Endothelial cell of hepatic sinusoid (primary cell): ENCODE measurements around the gene KCNQ1.

Experiments
- in situ Hi-C: cut with HindIII; loops from 2 replicates; pipeline ENCODE4 v1.10.0; 2017; ENCODE audit warnings: low sequenced_read_pairs

The KCNQ1 gene

DNA sequence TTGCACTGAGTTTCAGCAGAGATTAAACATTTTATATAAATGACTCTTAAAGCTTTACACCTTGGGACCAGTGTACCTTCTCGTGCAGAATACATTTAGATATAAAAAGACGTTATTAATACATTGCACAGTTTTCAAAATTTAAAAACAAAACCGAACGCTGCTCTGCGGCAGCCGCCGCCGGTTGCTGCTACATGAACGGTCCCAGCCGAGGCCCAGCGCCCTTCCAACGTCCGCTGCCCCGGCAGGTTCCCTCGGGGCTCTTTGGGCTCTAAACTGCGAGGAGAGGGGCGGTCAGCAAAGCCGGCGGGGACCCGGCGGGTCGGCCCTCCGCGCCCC lies 438.8 kb downstream of the KCNQ1 start:
- in situ Hi-C loops, result no loop called here

DNA sequence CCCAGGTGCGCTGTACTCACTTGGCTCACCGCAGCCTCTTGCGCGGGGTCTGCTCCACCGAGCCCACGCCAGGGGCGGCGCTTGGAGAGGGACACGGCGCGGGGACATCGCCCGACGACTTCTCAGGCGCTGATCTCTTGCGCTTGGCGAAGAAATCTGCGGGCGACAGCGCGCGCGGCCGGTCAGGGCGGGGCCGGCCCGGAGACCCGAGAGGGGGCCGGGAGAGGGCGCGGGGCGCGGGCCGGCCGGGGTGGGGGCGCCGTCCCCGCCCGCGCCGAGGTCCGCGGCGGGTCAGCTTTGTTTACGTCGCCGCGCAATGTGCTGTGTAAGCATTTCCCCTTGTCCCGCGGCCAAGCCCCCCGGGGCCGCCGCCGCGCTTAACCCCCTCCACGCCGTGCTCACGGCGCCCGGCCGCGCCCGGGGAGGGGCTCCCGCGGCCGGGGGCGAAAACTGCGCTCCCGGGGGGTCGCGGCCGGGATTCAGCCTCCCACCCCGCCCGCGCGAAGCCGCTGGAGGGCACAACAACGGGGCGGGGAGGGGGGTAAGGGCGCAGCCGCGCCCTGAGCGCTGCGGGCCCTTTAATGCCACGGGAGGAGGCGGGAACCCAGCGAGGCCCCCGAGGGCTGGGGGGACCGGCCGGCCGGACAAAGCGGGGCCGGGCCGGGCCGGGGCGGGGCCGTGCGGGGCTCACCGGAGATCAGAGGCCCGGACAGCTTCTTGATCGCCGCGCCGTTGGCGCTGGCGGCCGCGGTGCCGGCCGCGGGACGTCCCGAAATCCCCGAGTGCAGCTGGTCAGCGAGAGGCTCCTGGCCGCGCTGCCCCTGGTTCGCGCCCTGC lies 439.4 kb downstream of the KCNQ1 start:
- in situ Hi-C loops, result no loop called here

DNA sequence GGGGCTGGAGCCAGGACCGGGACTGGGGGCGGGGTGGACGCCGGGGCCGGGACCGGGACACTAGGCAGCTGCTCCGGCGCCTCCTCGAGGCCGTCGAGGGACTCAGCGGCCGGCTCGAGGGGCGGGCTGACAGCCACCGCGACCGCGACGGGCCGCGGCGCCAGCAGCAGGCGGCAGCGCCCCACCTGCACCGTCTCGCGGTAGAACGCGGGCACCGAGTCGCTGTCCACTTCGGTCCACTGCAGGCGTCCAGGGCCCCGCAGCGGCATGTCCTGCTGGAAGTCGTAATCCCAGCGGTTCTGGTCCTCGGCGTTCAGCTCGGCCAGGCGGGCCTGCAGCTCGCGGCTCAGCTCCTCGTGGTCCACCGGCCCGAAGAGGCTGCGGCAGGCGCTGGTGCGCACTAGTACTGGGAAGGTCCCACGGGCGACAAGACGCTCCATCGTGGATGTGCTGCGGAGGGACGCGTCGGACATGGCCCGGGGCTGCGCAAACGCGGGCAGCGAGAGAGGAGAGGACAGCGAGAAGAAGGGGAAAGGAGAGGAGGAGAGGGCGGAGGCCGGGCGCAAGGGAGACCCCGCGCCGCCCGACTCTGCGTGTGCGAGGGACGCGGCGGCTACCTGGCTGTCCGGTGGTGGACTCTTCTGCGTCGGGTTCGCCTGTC lies 440.3 kb downstream of the KCNQ1 start:
- in situ Hi-C loops, result no loop called here

DNA sequence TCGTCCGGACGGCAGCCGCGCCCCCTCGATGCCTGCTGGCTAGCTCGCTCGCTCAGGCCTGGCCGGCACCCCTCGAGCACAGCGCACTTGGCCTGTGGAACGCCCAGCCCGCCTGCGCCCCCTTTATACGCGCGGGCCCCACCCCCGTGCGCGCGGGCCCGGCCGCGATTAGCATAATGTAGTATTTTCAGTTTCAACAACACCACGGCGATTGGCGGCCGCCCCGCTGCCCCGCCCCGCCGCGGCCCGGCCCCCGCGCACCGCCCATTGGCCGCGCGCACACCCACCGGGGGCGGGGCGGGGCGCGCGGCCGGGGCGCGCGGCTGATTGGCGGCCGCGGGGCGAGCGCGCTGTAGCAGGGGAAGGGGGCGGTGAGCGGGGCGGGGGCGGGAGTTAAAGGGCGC lies 440.9 kb downstream of the KCNQ1 start, which contains the start of gene CDKN1C:
TSS of gene CDKN1C (minus strand) at position 98 of the 404 bp plus-strand sequence. CDS start 319 bp downstream, outside the sequence.
- in situ Hi-C loops, result no loop called here

DNA sequence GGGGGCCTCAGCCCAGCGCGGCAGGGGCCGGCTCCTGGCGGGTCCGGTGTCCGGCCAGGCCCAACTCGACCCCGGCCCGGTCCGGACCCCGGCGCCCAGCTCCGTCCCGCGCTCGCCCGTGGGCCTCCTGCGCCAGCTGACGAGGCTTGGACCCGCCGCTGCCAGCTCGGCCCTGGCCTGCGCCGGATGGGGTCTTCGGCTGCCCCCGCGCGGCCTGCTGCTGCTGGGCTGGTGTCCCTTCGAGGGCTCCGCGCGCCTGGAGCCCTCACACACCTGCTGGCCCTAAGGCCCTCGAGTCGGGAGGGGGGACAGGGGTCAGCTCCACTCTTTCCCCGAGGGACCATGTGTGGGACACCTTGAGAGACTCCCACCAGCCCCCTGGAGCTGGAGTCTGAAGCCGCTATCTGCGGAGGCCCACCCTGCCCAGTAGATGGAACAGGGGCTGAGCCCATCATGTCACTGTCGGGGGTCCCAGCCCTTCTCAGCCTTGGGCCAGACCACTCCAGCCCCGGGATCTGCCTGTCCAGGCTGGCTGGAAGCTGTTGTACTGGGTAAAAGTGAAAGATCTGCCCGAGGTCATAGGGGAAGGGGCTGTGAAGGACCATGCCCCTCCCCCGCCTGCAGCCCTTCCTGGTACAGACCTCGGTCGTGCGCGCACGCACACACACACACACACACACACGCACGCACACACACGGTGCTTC lies 441.5 kb downstream of the KCNQ1 start:
- in situ Hi-C loops, result no loop called here

DNA sequence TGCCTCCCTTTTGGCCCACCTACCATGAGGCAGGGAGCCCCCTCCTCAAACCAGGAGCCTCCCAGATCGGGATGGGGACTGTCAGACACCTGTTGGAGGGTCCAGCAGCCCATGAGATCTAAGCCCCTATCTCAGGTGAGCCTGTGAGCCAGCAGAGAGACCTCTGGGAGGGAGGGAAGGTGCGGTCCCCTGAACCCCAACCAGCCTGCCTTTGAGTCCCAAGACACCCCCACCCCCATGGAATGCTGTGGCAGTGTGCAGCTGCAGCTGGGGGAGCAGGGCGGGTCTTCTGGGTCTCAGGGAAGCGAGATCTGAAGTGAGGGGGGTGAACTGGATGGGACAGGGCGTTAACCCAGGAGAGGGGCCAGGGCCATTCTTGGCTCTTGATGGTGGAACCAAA lies 442.1 kb downstream of the KCNQ1 start:
- in situ Hi-C loops, result no loop called here

DNA sequence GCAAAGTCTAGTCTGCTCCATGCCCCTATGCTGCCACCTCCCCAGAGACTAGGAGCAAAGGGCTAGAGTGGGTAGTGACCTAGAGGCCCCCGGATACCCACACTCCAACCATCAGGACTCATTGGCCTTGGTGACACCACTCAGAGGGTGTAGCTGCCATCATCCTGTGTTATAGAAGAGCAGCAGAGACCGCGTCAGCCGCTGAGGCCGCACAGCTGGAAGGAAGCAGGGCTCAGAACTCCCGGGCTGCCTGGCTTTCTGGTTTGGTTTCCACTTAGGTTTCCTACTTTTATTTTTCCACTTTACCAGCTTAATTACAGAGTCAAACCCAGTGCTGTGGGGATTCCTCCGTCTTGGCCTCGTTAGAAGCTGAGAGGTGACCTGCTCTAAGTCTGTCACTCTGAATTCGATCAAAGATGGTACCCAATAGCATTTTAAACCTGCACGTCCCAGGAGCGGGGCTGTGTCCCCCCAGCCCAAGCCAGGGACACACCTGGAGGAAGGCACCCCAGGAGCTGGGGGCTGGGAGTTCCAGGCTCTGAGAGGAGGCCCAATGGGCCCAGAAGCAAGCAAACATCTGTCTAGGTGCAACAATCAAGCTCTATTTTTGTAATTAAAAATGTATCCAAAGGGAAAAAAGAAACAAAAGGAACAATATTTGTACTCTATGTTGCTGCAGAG lies 442.8 kb downstream of the KCNQ1 start:
- in situ Hi-C loops, result no loop called here

DNA sequence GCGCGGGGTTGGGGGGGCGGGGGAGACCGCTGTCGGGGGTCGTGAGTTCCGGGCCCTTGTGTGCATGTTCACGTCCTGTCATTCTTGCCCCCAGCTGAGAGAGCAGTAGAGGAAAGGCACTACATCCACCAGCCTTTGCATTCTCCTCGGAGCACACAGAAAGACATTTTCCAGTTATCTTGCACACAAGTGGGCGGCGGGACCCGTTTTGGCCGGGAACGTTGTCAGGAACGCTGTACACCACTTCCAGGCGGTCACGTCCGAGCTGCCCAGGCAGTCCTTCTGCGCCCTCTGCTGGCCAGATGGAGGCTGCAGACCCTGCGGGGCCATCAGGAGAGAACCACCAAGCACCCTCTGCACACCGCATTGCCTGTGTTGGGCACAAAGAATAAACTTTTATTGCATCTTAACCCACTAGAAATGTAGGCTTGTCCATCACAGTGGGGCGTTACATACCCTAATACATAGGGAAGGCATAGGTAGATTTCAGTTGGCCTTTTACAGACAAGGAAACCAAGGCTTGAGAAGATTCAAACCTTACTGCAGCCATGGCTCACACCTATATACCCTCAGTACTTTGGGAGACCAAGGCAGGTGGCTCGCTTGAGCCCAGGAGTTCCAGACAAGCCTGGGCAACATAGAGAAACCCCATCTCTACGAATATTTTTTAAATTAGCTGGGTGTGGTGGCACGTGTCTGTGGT lies 443.6 kb downstream of the KCNQ1 start:
- in situ Hi-C loops, result no loop called here

DNA sequence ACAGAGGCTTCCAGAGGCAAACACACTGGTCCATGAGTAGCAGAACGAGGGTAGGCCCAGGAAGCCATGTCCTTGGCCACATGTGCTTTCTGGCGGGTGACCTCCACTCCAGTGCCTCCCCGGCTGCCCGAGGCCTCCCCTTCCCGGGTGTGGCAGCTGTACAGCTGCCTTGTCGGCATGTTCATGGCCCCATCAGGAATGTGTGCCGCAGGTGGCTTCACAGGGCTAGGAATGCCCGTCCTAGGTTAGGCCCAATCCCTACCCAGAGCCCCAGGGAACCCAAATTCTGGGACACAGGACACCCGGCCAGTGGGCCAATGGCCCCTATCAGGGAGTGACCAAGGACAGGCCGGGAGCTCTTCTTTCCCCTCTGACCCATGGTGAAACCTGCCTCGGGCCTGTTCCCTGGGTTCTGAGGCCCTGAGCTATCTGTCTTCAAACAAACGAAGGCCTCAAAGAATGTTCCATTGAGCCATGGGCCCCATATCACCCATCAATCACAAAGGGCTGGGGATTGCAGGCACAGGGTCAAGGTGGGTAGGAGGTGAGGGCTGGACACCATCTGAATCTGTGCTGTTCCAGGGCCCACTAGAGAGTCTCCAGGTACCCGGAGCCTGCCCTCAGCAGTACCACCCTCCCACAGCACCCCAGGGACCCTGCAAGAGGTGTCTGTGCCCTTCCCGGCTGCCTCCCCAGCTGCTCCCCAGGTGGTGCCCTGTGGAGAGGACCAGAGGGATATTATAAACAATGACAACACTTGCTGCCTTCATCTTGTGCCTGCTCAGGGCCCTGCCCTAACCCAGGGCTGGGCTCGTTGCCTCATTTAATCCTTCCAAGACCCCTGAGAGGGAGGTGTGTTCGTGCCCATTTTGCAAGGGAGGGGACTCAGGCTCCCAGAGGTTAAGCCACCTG lies 444.8 kb downstream of the KCNQ1 start:
- in situ Hi-C loops, result loop anchor here (5.0 kb wide), 1 partner anchor 53 kb away; no protein-coding TSS in a partner anchor

DNA sequence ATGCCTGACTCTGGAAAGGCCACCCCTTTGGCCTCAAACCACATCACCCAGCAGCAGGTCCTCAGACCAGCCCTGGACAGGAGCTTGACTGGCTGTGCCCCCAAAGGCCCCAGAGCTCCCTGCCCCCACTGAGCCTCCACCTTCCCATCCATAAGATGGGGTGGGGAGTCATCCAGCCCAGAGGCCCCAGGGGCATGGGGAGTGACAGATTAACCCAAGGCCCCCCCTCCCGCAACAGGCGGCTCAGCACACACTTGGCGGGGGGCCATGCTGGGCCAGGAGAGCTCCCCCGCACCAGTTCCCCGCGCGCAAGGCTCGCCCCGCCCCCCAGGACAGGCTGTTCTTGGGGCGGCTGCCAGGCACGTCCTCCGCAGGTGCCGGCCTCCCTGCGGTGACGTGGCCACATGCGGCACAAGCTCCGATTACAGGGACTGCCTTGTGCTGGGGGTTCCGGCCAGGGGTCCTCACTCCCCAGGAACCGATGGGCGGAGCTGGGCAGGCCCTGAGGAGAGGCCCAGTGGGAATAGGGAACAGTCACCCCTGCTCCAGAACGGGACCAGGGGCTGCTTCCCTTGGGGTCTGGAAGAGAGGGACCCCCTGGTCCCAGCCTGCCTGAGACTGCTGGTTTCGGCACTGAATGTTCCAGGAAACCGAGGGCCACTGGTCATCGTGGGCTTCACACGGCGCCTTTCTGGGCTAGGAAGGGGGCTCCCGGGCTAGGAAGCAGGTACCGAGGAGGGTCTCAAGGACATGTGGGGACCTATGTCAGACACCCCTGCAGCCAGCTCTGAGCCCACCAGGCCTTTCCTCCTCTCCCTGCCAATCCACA lies 445.9 kb downstream of the KCNQ1 start:
- in situ Hi-C loops, result loop anchor here (5.0 kb wide), 1 partner anchor 52 kb away; no protein-coding TSS in a partner anchor

DNA sequence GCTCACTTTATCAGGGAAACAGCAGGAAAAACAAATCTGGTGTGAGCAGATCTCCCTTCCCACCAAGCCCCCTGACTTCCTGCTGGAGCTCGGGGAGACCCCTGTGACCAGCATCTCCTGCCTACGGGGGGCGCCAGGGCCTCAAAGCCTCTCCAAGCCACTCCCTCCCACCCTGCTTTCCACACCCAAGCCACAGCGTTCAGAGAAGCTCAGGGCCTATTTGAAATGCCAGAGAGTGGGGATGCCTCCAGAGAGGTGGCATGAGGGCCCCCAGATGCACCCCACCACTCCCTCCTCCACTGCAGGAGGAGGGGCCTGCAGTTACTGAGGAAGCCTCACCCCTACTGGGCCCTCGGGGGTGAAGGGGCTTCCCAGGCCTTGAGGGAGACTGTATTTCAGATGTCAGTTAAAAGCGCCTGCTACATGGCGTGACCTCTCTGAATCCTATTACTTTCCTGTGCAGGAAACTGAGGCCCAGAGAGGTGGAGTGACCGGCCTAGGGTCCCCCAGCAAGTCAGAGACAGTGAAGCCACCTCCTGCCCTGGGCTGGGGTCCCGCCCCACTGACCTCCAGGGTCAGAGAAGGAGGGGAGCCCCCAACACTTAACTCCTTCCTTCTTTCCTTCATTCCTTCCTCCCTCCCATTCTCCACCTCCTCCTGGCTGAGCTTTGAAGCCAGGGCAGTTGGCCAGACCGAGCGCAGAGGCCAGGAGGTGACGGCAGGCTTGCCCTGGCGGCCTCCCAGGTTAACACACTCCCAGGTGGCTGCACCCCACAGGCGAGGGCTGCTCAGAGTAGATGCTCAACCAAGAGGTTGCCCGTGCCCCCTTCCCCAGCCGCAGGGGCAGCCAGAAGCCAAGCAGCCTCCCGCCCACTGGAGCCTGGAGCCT lies 446.8 kb downstream of the KCNQ1 start:
- in situ Hi-C loops, result loop anchor here (5.0 kb wide), 1 partner anchor 51 kb away; no protein-coding TSS in a partner anchor

DNA sequence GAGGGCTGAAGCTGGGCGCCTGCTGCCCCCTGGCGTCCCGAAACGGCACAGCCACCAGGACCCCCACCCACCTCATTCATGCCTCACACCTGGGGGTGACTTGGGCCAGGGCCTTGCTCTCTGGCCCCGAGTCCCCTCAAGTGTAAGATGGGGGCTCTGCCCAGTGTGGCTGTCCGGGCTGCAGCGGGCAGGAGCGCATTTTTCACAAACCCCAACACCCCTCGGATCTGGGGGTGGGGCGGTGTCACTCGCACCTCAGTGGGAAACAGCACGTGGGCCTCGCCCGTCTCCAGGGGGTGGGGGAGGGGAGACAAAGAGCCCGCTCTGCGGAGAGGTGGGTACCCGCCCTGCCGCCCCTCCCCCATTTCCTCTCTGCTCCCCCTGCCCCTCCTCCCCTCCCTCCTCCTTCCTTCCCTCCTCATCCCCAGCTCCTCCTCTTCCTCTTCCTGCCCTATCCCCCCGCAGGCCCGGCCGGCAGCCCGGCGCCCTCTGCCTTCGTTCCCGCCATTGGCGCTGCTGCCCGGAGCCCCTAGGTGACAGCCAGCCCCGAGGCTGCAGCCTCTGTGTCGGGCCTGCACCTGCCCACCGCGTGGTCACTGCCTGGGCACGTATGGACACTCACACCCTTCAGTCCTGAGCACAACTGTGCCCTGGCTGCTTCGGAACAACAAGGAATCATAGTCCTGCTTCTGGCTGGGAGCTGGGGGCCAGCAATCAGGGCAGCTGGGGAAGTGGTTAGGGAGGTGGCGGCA lies 447.6 kb downstream of the KCNQ1 start:
- in situ Hi-C loops, result loop anchor here (5.0 kb wide), 1 partner anchor 50 kb away; no protein-coding TSS in a partner anchor

DNA sequence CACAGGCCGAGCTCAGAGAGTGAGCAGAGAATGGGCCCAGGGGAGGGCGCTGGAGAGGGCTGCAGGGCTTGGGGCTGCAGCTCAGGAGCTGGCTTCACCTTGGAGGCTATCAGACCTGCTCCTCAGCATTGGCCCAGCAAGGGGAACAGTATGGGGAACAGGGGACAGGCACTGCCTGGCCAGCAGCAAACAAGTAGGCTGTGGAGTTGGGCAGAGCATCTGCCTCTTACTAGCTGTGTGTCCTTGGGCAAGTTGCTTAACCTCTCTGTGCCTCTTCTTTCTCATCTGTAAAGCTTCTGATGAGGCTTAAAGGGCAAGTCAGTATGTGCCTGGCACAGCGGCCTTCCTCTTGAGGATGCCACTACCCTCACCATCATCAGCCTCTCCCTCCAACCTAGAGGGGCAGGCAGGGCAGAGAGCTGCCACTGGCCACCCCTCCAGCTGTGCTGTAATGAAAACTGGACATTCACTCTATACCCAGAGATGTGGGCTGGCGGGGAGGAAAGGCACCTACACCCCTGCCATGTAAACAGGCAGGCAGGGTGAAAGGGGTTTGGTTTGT lies 448.2 kb downstream of the KCNQ1 start:
- in situ Hi-C loops, result loop anchor here (5.0 kb wide), 1 partner anchor 49 kb away; no protein-coding TSS in a partner anchor

DNA sequence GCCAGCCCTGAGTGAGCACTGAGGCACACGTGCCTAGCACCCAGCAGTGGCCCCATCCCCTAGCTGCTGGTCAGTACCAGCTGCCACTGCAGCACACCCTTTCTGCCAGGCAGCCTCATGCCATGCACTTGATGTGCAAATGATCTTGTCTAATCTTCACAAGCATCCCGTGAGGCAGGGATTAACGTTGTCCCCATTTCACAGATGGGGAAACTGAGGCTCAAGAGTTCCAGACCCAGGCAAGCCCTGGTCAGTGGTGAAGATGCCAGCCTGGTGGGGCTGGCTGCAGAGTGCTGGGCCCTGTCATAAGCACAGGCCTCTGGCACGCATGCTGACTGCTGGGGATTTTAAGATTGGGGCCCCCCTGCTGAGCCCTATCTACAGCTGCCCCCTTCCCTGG lies 449.1 kb downstream of the KCNQ1 start:
- in situ Hi-C loops, result loop anchor here (5.0 kb wide), 1 partner anchor 48 kb away; no protein-coding TSS in a partner anchor

DNA sequence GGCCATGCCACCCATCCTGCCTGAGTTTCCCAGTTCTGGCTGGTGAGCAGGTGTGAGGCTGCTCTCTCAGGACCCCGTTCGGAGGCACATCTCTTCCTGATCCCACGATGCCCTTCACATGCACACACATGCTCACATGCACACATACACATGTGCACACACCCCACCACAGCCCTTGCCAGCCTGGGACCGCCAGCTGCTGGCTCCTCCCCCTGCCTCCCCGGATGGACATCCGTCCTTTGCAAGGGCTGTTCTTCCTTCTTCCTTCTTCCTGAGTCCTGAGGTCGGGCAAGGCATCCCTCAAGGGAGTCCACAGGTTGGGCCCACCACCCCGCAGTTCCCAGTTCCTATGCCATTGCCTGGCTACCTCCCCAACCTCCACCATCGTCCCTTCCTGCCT lies 451.2 kb downstream of the KCNQ1 start:
- in situ Hi-C loops, result no loop called here

DNA sequence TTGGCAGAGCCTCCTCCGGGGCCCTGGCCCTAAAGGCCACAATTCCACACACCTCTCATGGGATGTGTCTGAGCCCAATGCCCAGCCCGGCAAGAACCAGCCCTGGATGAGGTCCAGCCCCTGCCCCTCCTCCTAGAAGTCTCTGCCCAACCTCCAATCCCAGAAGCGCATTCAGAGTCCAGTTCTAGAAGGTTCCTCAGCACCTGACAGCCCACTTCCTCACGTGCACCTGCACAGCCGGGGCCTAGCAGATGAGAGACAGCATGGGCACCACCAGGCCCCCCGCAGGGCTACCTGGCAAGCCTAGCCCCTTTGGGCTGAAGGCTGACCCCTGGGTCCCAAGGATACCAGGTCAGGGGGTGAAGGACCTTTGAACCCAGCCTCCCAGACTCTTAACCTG lies 452.2 kb downstream of the KCNQ1 start:
- in situ Hi-C loops, result no loop called here
